Bronchial epithelial cell (primary cell): ENCODE results near the gene AFF3. TPM values are rescaled to one million over a fixed set of nuclear protein-coding genes. Genes with fewer than 3 reads are reported as not detected.

ENCODE experiments used
- DNase-seq: peaks from one replicate; pipeline ENCODE4 v3.0.0-alpha.2; 2010; ENCODE audit warnings: low read depth
- FAIRE-seq: peaks from 2 replicates; lab custom pipeline; 2011; peaks lifted over from hg19 to GRCh38; lab: Jason Lieb, UNC
- H3K27me3 ChIP-seq: 2 replicates; pipeline ENCODE4 v1.5.1; 2011; ENCODE audit warnings: low read length; ENCODE audit not compliant: control insufficient read depth, insufficient read depth
- H3K36me3 ChIP-seq: 2 replicates; pipeline ENCODE4 v1.5.1; 2011; ENCODE audit warnings: low read length; ENCODE audit not compliant: control insufficient read depth, insufficient read depth
- H3K4me3 ChIP-seq: 2 replicates; pipeline ENCODE4 v1.5.1; 2011; ENCODE audit warnings: mild to moderate bottlenecking, low read depth, low read length, control low read depth
- CTCF ChIP-seq: IDR thresholded peaks from 2 replicates; pipeline ENCODE4 v1.5.1; 2011; ENCODE audit warnings: mild to moderate bottlenecking, moderate library complexity, low read length, control low read depth, inconsistent platforms; ENCODE audit not compliant: insufficient read depth, severe bottlenecking
- total RNA-seq: library from RNA; depleted of rRNA; stranded (reverse); fragments of >200 nt; gene quantifications from 2 replicates; pipeline ENCODE4 v1.2.1, GENCODE V29; 2014

AFF3 gene
- total RNA-seq, 1 donor from 2014 or later = not detected

GRCh38 chr2:99722476-99722875, 419.9 kb downstream of the AFF3 start:
- no peaks in the 10 kb centered on the region for H3K36me3 ChIP-seq
- DNase-seq (no peak), FAIRE-seq (peak; percentile 47)
- H3K27me3 ChIP-seq = no peaks in the 10 kb centered on the region
- TF ChIP-seq CTCF = no peak
- no peak overlapping the region for H3K4me3 ChIP-seq

- no peak for TF ChIP-seq CTCF
- no peaks in the 10 kb centered on the region for H3K27me3 ChIP-seq
- H3K36me3 ChIP-seq = no peaks in the 10 kb centered on the region
- FAIRE-seq = no peak
- peak; percentile 18 for DNase-seq
- no peak overlapping the region for H3K4me3 ChIP-seq
These were observed 423.3 kb downstream of the AFF3 start for GRCh38 chr2:99719102-99719501.

- Histone ChIP-seq H3K4me3 (no peak overlapping the region), H3K36me3 (no peaks in the 10 kb centered on the region), H3K27me3 (peaks cover 2% of the 10 kb centered on the region)
- FAIRE-seq (no peak), DNase-seq (no peak)
- TF ChIP-seq CTCF = no peak
These were observed 426.4 kb downstream of the AFF3 start for GRCh38 chr2:99715956-99716355.

GRCh38 chr2:99714349-99714748, 428.0 kb downstream of the AFF3 start:
- Histone ChIP-seq H3K36me3 (no peaks in the 10 kb centered on the region), H3K4me3 (no peak overlapping the region), H3K27me3 (peaks cover 2% of the 10 kb centered on the region)
- DNase-seq = no peak
- no peak for TF ChIP-seq CTCF
- no peak for FAIRE-seq

- Histone ChIP-seq H3K4me3 (no peak overlapping the region), H3K27me3 (peaks cover 5% of the 10 kb centered on the region), H3K36me3 (no peaks in the 10 kb centered on the region)
- DNase-seq (no peak), FAIRE-seq (no peak)
- TF ChIP-seq CTCF = no peak
These were observed 431.2 kb downstream of the AFF3 start for GRCh38 chr2:99711144-99711543.

GRCh38 chr2:99710721-99711120, 431.7 kb downstream of the AFF3 start:
- TF ChIP-seq CTCF = no peak
- FAIRE-seq (no peak), DNase-seq (no peak)
- Histone ChIP-seq H3K36me3 (no peaks in the 10 kb centered on the region), H3K27me3 (peaks cover 5% of the 10 kb centered on the region), H3K4me3 (no peak overlapping the region)
